B cell (primary cell): ENCODE data around the gene JARID2. TPM values are rescaled to one million over a fixed set of nuclear protein-coding genes. Genes with fewer than 3 reads are reported as not detected.

ENCODE experiments used
- ATAC-seq: fragments of 200-7000 bp; cut with Tn5 transposase; one replicate; pipeline ENCODE4 v1.10.0; 2021; ENCODE audit warnings: low read depth, mild to moderate bottlenecking, moderate number of reproducible peaks, moderate library complexity
- CTCF ChIA-PET: fragments of 350-600 bp; sonication (Branson Sonifier 250); formaldehyde crosslinking; loops from one replicate; lab custom pipeline; 2021; ENCODE audit warnings: antibody characterized with exemption, inconsistent platforms; lab: Charles Lee
- POLR2A ChIA-PET: fragments of 350-600 bp; sonication (Branson Sonifier 250); formaldehyde crosslinking; loops from one replicate; lab custom pipeline; 2021; ENCODE audit warnings: antibody characterized with exemption; lab: Charles Lee
- DNase-seq: peaks from one replicate; pipeline ENCODE4 v3.0.0; 2013
- H2AFZ ChIP-seq: 2 replicates; pipeline ENCODE4 v1.6.1; 2012; ENCODE audit warnings: mild to moderate bottlenecking, low read depth, low read length; ENCODE audit not compliant: insufficient read depth, poor library complexity, severe bottlenecking
- H3K27ac ChIP-seq, 2 donors: 1 replicate in 1 of 2; 2 replicates in 1 of 2; pipeline ENCODE4 v1.5.1; 2012 to 2013; ENCODE audit warnings: low read length in 2 of 2, mild to moderate bottlenecking in 2 of 2, moderate library complexity in 1 of 2
- H3K27me3 ChIP-seq, 4 experiments: fragments of 200-600 bp in 1 of 4; sonication (generic) in 1 of 4; replicated peaks in 1 of 4; 1 replicate in 2 of 4; 2 replicates in 2 of 4; pipeline versions ENCODE4 v1.6.1 to v1.7.0; 2013 to 2016; ENCODE audit warnings: low read length in 3 of 4, mild to moderate bottlenecking in 2 of 4, mixed read lengths in 1 of 4, moderate library complexity in 1 of 4; ENCODE audit not compliant: insufficient read depth in 4 of 4, control insufficient read depth in 3 of 4; ENCODE audit errors: control extremely low read depth in 1 of 4
- H3K36me3 ChIP-seq, 2 experiments: replicated peaks in 1 of 2; 1 replicate in 1 of 2; 2 replicates in 1 of 2; pipeline versions ENCODE4 v1.6.1 to v1.7.1; 2013; ENCODE audit warnings: low read length in 1 of 2; ENCODE audit not compliant: insufficient read depth in 2 of 2, control insufficient read depth in 1 of 2; ENCODE audit errors: control extremely low read depth in 1 of 2, extremely low read depth in 1 of 2
- H3K4me1 ChIP-seq, 2 donors: fragments of 200-600 bp in 1 of 2; sonication (generic) in 1 of 2; 1 replicate in 1 of 2; 2 replicates in 1 of 2; pipeline versions ENCODE4 v1.5.1 to v1.6.1; 2013 to 2017; ENCODE audit warnings: low read length in 2 of 2; ENCODE audit not compliant: control insufficient read depth in 2 of 2, insufficient read depth in 2 of 2
- H3K4me2 ChIP-seq: replicated peaks from 2 replicates; pipeline ENCODE3; 2012; ENCODE audit warnings: mild to moderate bottlenecking, low read depth, low read length; ENCODE audit not compliant: poor library complexity, severe bottlenecking
- H3K4me3 ChIP-seq, 5 experiments: fragments of 200-600 bp in 1 of 5; sonication (generic) in 1 of 5; 1 replicate in 3 of 5; 2 replicates in 2 of 5; pipeline versions ENCODE4 v1.5.1 to v1.7.0; 2011 to 2016; ENCODE audit warnings: low read length in 4 of 5, mild to moderate bottlenecking in 4 of 5, low read depth in 2 of 5, control low read depth in 1 of 5, moderate library complexity in 1 of 5; ENCODE audit not compliant: insufficient read depth in 1 of 5; ENCODE audit errors: control extremely low read depth in 1 of 5, extremely low read depth in 1 of 5
- H3K79me2 ChIP-seq: fragments of 200-600 bp; sonication (generic); one replicate; pipeline ENCODE4 v1.6.0; 2016; ENCODE audit warnings: low read length; ENCODE audit not compliant: control insufficient read depth, insufficient read depth
- H3K9ac ChIP-seq: fragments of 200-600 bp; sonication (generic); 2 replicates; pipeline ENCODE4 v1.6.1; 2017; ENCODE audit warnings: mild to moderate bottlenecking, low read length, moderate library complexity
- H3K9me3 ChIP-seq, 3 donors: one replicate each; pipeline versions ENCODE4 v1.6.1 to v1.7.1; 2013; ENCODE audit warnings: low read length in 2 of 3; ENCODE audit not compliant: control insufficient read depth in 2 of 3, insufficient read depth in 1 of 3; ENCODE audit errors: control extremely low read depth in 1 of 3
- H4K20me1 ChIP-seq: 2 replicates; pipeline ENCODE4 v1.6.0; 2012; ENCODE audit warnings: mild to moderate bottlenecking, low read length; ENCODE audit not compliant: insufficient read depth, control insufficient read depth, poor library complexity, severe bottlenecking
- H3K27ac Mint-ChIP-seq: one replicate; pipeline ENCODE4 v1.8.0; 2021; ENCODE audit warnings: mixed read lengths
- H3K27me3 Mint-ChIP-seq: one replicate; pipeline ENCODE4 v1.8.0; 2021; ENCODE audit warnings: mixed read lengths
- H3K4me1 Mint-ChIP-seq: one replicate; pipeline ENCODE4 v1.8.0; 2021; ENCODE audit warnings: mixed read lengths
- H3K4me3 Mint-ChIP-seq: one replicate; pipeline ENCODE4 v1.8.0; 2021; ENCODE audit warnings: mixed read lengths
- H3K9me3 Mint-ChIP-seq: one replicate; pipeline ENCODE4 v1.8.0; 2022; ENCODE audit warnings: mixed read lengths; ENCODE audit not compliant: insufficient read depth
- CTCF ChIP-seq: fragments of 200-600 bp; IDR thresholded peaks from one replicate; pipeline ENCODE4 v1.8.0; 2022; ENCODE audit warnings: antibody characterized with exemption, mild to moderate bottlenecking
- EZH2 ChIP-seq: IDR thresholded peaks from 2 replicates; pipeline ENCODE4 v1.6.1; 2012; ENCODE audit warnings: borderline replicate concordance, low read depth, mild to moderate bottlenecking, moderate library complexity, low read length; ENCODE audit not compliant: insufficient read depth, poor library complexity, severe bottlenecking
- WGBS: methylation state at CpG from one replicate; pipeline ENCODE4 v1.1.5; 2013; ENCODE audit warnings: missing lambda C conversion rate; ENCODE audit not compliant: insufficient coverage; 5-methylcytosine and 5-hydroxymethylcytosine counted together
- intact Hi-C: fragments of 100-400 bp; cut with micrococcal nuclease; formaldehyde crosslinking; loops from one replicate; pipeline ENCODE4 v1.10.0; 2022
- polyA plus RNA-seq: library from polyadenylated mRNA; depleted of rRNA; stranded (reverse); fragments of >200 nt; gene quantifications from 2 replicates; pipeline ENCODE4 v1.2.3, GENCODE V29; 2012
- total RNA-seq, 2 donors: library from RNA; stranded (reverse); fragments of 120-200 nt in 1 of 2; gene quantifications; 1 replicate in 1 of 2; 2 replicates in 1 of 2; pipeline versions ENCODE4 v1.2.3 to v1.2.4, GENCODE V29; 2013 to 2022

JARID2 gene
- total and polyA plus RNA-seq, 2 donors (not counting 1 experiment from before 2014, with no cell fraction given): 11.0 to 58.1 TPM

GRCh38 chr6:15396808-15397207 is 150.9 kb downstream of the JARID2 start:
- no peak overlapping the region for H3K27ac ChIP-seq
- H3K4me3 ChIP-seq: no peak overlapping the region
- ATAC-seq (no peak), DNase-seq (no peak)
- no peak overlapping the region for H3K9ac ChIP-seq
- Mint-ChIP-seq H3K27ac (no peak overlapping the region), H3K4me1 (peaks cover 56% of the 10 kb centered on the region), H3K27me3 (no peaks in the 10 kb centered on the region), H3K9me3 (no peaks in the 10 kb centered on the region), H3K4me3 (no peak overlapping the region)
- CTCF ChIA-PET: no interaction called here
- intact Hi-C loops: no loop called here
- no peak overlapping the region for H3K4me2 ChIP-seq
- H4K20me1 ChIP-seq: peaks cover 67% of the 10 kb centered on the region
- WGBS: 100% methylated on average over 1 of the region's 3 CpGs
- H2AFZ ChIP-seq: no peak overlapping the region
- TF ChIP-seq EZH2: no peak
- no peak for TF ChIP-seq CTCF
- H3K36me3 ChIP-seq: peaks cover 0 to 1% of the 10 kb centered on the region in 2 experiments
- H3K27me3 ChIP-seq: no peaks in the 10 kb centered on the region
- peaks cover 97% of the 10 kb centered on the region for H3K79me2 ChIP-seq
- no peaks in the 10 kb centered on the region for H3K9me3 ChIP-seq
- peaks cover 39 to 42% of the 10 kb centered on the region in 2 donors for H3K4me1 ChIP-seq
- POLR2A ChIA-PET: interaction anchor here (0.6 kb wide), 1 partner anchor 140 kb away, joined by 3 read pairs; no protein-coding TSS in a partner anchor

GRCh38 chr6:15398633-15399275 is 152.9 kb downstream of the JARID2 start:
- TF ChIP-seq EZH2 (no peak), CTCF (no peak)
- intact Hi-C loops: no loop called here
- CTCF ChIA-PET: no interaction called here
- Histone ChIP-seq H2AFZ (peak overlapping the region; percentile 2), H3K27me3 (no peaks in the 10 kb centered on the region), H4K20me1 (peaks cover 66% of the 10 kb centered on the region), H3K36me3 (peaks cover 0 to 1% of the 10 kb centered on the region in 2 experiments), H3K9me3 (no peaks in the 10 kb centered on the region), H3K9ac (peak overlapping the region; percentile 19), H3K4me1 (peaks cover 46% of the 10 kb centered on the region in 2 donors), H3K4me2 (peak overlapping the region; percentile 54), H3K79me2 (peaks cover 96% of the 10 kb centered on the region), H3K4me3 (peak overlapping the region in 1 of 5 experiments; percentile 22), H3K27ac (peak overlapping the region in 1 of 2 donors; percentile 22)
- WGBS: 0% methylated on average over 3 of the region's 8 CpGs
- H3K4me3 Mint-ChIP-seq: peak overlapping the region; percentile 58
- no peaks in the 10 kb centered on the region for H3K9me3 Mint-ChIP-seq
- DNase-seq (no peak), ATAC-seq (no peak)
- H3K27ac Mint-ChIP-seq: no peak overlapping the region
- peaks cover 65% of the 10 kb centered on the region for H3K4me1 Mint-ChIP-seq
- H3K27me3 Mint-ChIP-seq: no peaks in the 10 kb centered on the region
- POLR2A ChIA-PET: interaction anchor here (1.3 kb wide), 1 partner anchor 8 kb away, joined by 3 read pairs; no protein-coding TSS in a partner anchor
